IMR-90 (cell line): ENCODE measurements around the gene WBP2. TPM values are rescaled to one million over a fixed set of nuclear protein-coding genes. Genes with fewer than 3 reads are reported as not detected.
A peak's percentile ranks its signal among the peaks of the same experiment; 100 is the strongest.

Source experiments
- ATAC-seq: fragments of 200-7000 bp; cut with Tn5 transposase; 2 replicates; pipeline ENCODE4 v1.9.1; 2020; ENCODE audit warnings: low read depth, mild to moderate bottlenecking, moderate library complexity
- BruUV-seq: library from RNA; stranded (reverse); fragments of 400-500 nt; replicated peaks from 2 replicates; lab custom pipeline; 2021; lab: Mats Ljungman, UMichigan
- CTCF ChIA-PET: fragments of 300-600 bp; formaldehyde crosslinking; extraction: SDS; loops from one replicate; lab custom pipeline; 2021; ENCODE audit warnings: antibody characterized with exemption; lab: Yijun Ruan, JAX
- POLR2A ChIA-PET: fragments of 300-600 bp; sonication (Branson Sonifier 250); formaldehyde crosslinking; loops from one replicate; lab custom pipeline; 2022; ENCODE audit warnings: antibody characterized with exemption; ENCODE audit not compliant: unreplicated experiment; lab: Charles Lee
- DNase-seq: peaks from one replicate; pipeline ENCODE4 v3.0.0; 2013
- H2AFZ ChIP-seq: replicated peaks from 2 replicates; pipeline ENCODE3; 2013; ENCODE audit warnings: low read length, mild to moderate bottlenecking; ENCODE audit not compliant: poor library complexity
- H2AK5ac ChIP-seq: 2 replicates; pipeline ENCODE4 v1.6.1; 2013; ENCODE audit warnings: low read depth, low read length, inconsistent platforms
- H2AK9ac ChIP-seq: replicated peaks from 2 replicates; pipeline ENCODE3; 2013; ENCODE audit warnings: mild to moderate bottlenecking, low read depth, low read length, moderate library complexity; ENCODE audit not compliant: poor library complexity
- H2BK120ac ChIP-seq: 2 replicates; pipeline ENCODE4 v1.6.1; 2013; ENCODE audit warnings: low read depth, low read length, inconsistent platforms
- H2BK15ac ChIP-seq: 3 replicates; pipeline ENCODE4 v1.6.1; 2013; ENCODE audit warnings: low read depth, low read length, inconsistent platforms
- H2BK20ac ChIP-seq: 2 replicates; pipeline ENCODE4 v1.6.1; 2013; ENCODE audit warnings: low read depth, mild to moderate bottlenecking, inconsistent platforms, low read length, moderate library complexity
- H2BK5ac ChIP-seq: 2 replicates; pipeline ENCODE4 v1.6.1; 2013; ENCODE audit warnings: mild to moderate bottlenecking, low read depth, low read length, inconsistent platforms; ENCODE audit not compliant: poor library complexity, severe bottlenecking
- H3K14ac ChIP-seq: replicated peaks from 2 replicates; pipeline ENCODE4 v1.6.1; 2013; ENCODE audit warnings: low read depth, low read length, inconsistent platforms
- H3K18ac ChIP-seq: 2 replicates; pipeline ENCODE4 v1.6.1; 2013; ENCODE audit warnings: low read depth, low read length, control low read depth
- H3K23ac ChIP-seq: 2 replicates; pipeline ENCODE4 v1.6.1; 2013; ENCODE audit warnings: low read depth, low read length, inconsistent platforms
- H3K27ac ChIP-seq: 2 replicates; pipeline ENCODE4 v1.5.1; 2013; ENCODE audit warnings: mild to moderate bottlenecking, control low read depth, low read length; ENCODE audit not compliant: insufficient read depth
- H3K27me3 ChIP-seq: 2 replicates; pipeline ENCODE4 v1.6.1; 2013; ENCODE audit warnings: low read length; ENCODE audit not compliant: control insufficient read depth, insufficient read depth
- H3K36me3 ChIP-seq: 2 replicates; pipeline ENCODE4 v1.6.1; 2013; ENCODE audit warnings: low read length, mixed read lengths; ENCODE audit not compliant: control insufficient read depth, insufficient read depth
- H3K4ac ChIP-seq: 2 replicates; pipeline ENCODE4 v1.6.1; 2013; ENCODE audit warnings: low read depth, low read length, inconsistent platforms
- H3K4me1 ChIP-seq: 2 replicates; pipeline ENCODE4 v1.6.1; 2013; ENCODE audit warnings: low read length, mixed read lengths; ENCODE audit not compliant: control insufficient read depth, insufficient read depth
- H3K4me2 ChIP-seq: 2 replicates; pipeline ENCODE4 v1.6.1; 2013; ENCODE audit warnings: low read depth, mild to moderate bottlenecking, control low read depth, low read length, moderate library complexity
- H3K4me3 ChIP-seq: 2 replicates; pipeline ENCODE4 v1.5.1; 2013; ENCODE audit warnings: low read depth, mild to moderate bottlenecking, control low read depth, low read length, moderate library complexity; ENCODE audit not compliant: insufficient read depth
- H3K56ac ChIP-seq: 2 replicates; pipeline ENCODE4 v1.6.1; 2013; ENCODE audit warnings: low read length, inconsistent platforms; ENCODE audit not compliant: insufficient read depth; ENCODE audit errors: extremely low read depth
- H3K79me1 ChIP-seq, 2 experiments: 2 replicates each; pipeline ENCODE4 v1.6.1; 2013; ENCODE audit warnings: low read length in 2 of 2, inconsistent platforms in 1 of 2, low read depth in 1 of 2
- H3K9ac ChIP-seq: 2 replicates; pipeline ENCODE4 v1.6.1; 2013; ENCODE audit warnings: low read depth, low read length, control low read depth
- H3K9me1 ChIP-seq: 2 replicates; pipeline ENCODE4 v1.6.1; 2013; ENCODE audit warnings: low read length, inconsistent platforms; ENCODE audit not compliant: insufficient read depth
- H3K9me3 ChIP-seq: 2 replicates; pipeline ENCODE4 v1.6.1; 2013; ENCODE audit warnings: low read length; ENCODE audit not compliant: control insufficient read depth, insufficient read depth
- H4K20me1 ChIP-seq: 2 replicates; pipeline ENCODE4 v1.6.1; 2013; ENCODE audit warnings: low read length, inconsistent platforms; ENCODE audit not compliant: insufficient read depth
- H4K5ac ChIP-seq: 2 replicates; pipeline ENCODE4 v1.6.1; 2013; ENCODE audit warnings: mild to moderate bottlenecking, low read depth, low read length, control low read depth
- H4K8ac ChIP-seq, 2 experiments: 2 replicates each; pipeline ENCODE4 v1.6.1; 2013; ENCODE audit warnings: low read depth in 2 of 2, low read length in 2 of 2, control low read depth in 1 of 2, inconsistent platforms in 1 of 2
- H4K91ac ChIP-seq: 2 replicates; pipeline ENCODE4 v1.6.1; 2013; ENCODE audit warnings: low read depth, low read length, inconsistent platforms; ENCODE audit not compliant: insufficient read depth
- BHLHE40 ChIP-seq: fragments of 150-350 bp; IDR thresholded peaks from 2 replicates; pipeline ENCODE4 v1.6.1; 2016; ENCODE audit warnings: mild to moderate bottlenecking, low read depth, low read length
- CEBPB ChIP-seq: IDR thresholded peaks from 2 replicates; pipeline ENCODE4 v1.6.1; 2012; ENCODE audit warnings: low read depth, low read length, improper control_type of control experiment
- CHD1 ChIP-seq: IDR thresholded peaks from 2 replicates; pipeline ENCODE4 v1.6.1; 2012; ENCODE audit warnings: low read depth, low read length, improper control_type of control experiment
- CTCF ChIP-seq: conservative IDR thresholded peaks from 2 replicates; pipeline ENCODE4 v1.5.1; 2012; ENCODE audit warnings: mild to moderate bottlenecking, low read depth, low read length, improper control_type of control experiment
- FOS ChIP-seq: fragments of 150-350 bp; IDR thresholded peaks from 2 replicates; pipeline ENCODE4 v1.6.1; 2016; ENCODE audit warnings: low read depth, low read length
- MAFK ChIP-seq: IDR thresholded peaks from 2 replicates; pipeline ENCODE4 v1.6.1; 2012; ENCODE audit warnings: low read depth, low read length, improper control_type of control experiment
- MAZ ChIP-seq: IDR thresholded peaks from 2 replicates; pipeline ENCODE4 v1.6.1; 2012; ENCODE audit warnings: low read depth, mild to moderate bottlenecking, low read length, improper control_type of control experiment, moderate library complexity, borderline replicate concordance
- NFE2L2 ChIP-seq: fragments of 150-350 bp; IDR thresholded peaks from 2 replicates; pipeline ENCODE4 v1.6.1; 2016; ENCODE audit warnings: low read depth, mild to moderate bottlenecking, low read length
- POLR2A ChIP-seq: IDR thresholded peaks from 2 replicates; pipeline ENCODE4 v1.6.1; 2012; ENCODE audit warnings: mild to moderate bottlenecking, low read depth, low read length
- RAD21 ChIP-seq: IDR thresholded peaks from 2 replicates; pipeline ENCODE4 v1.6.1; 2012; ENCODE audit warnings: low read length, improper control_type of control experiment
- RFX5 ChIP-seq: IDR thresholded peaks from 2 replicates; pipeline ENCODE4 v1.8.0; 2012; ENCODE audit warnings: low read depth, mild to moderate bottlenecking, low read length, moderate library complexity
- USF2 ChIP-seq: fragments of 150-350 bp; IDR thresholded peaks from 2 replicates; pipeline ENCODE4 v1.6.1; 2017; ENCODE audit warnings: mild to moderate bottlenecking, antibody characterized with exemption, low read length, low read depth
- WGBS, 2 experiments: methylation state at CpG; one replicate each; pipeline versions ENCODE4 v1.1.5 to v1.1.7; 2013; ENCODE audit warnings: missing lambda C conversion rate in 2 of 2; ENCODE audit not compliant: insufficient read length in 1 of 2; ENCODE audit errors: extremely low coverage in 2 of 2; 5-methylcytosine and 5-hydroxymethylcytosine counted together
- dilution Hi-C: fragments of 300-500 bp; cut with HindIII; formaldehyde crosslinking; loops from one replicate; pipeline ENCODE4 v1.14.3; 2018; ENCODE audit warnings: low sequenced_read_pairs; ENCODE audit not compliant: unreplicated experiment
- in situ Hi-C: fragments of 300-500 bp; cut with MboI; formaldehyde crosslinking; loops from 3 replicates; pipeline ENCODE4 v1.14.3; 2019; ENCODE audit warnings: low sequenced_read_pairs, inconsistent platforms, mixed read lengths
- intact Hi-C: fragments of 100-400 bp; cut with micrococcal nuclease; formaldehyde crosslinking; loops from 2 replicates; pipeline ENCODE4 v1.10.0; 2022
- polyA plus RNA-seq, 3 experiments: library from polyadenylated mRNA; depleted of rRNA; stranded (reverse); fragments of >200 nt; gene quantifications; 2 replicates each; pipeline ENCODE4 v1.2.3, GENCODE V29; 2012; ENCODE audit warnings: low replicate concordance in 1 of 3
- total RNA-seq: library from RNA; depleted of rRNA; stranded (reverse); fragments of >200 nt; gene quantifications from 2 replicates; pipeline ENCODE4 v1.2.3, GENCODE V29; 2012

The WBP2 gene
- total and polyA plus RNA-seq, 2 of the 4 experiments (the other 2 are of a cell fraction): 9.0 to 35.5 TPM

- no peak for TF ChIP-seq FOS
These were observed 910 bp downstream of the WBP2 start (continued) for GRCh38 chr17:75854101-75854748.

- Histone ChIP-seq H3K9ac (no peak overlapping the region), H3K23ac (no peak overlapping the region), H3K79me1 (peaks cover 6 to 29% of the 10 kb centered on the region in 2 experiments; a peak in 3 of 4 replicates), H4K20me1 (peaks cover 10% of the 10 kb centered on the region), H3K14ac (no peak overlapping the region), H3K4me2 (no peak overlapping the region), H2BK120ac (no peak overlapping the region), H4K8ac (no peak overlapping the region), H2BK15ac (no peak overlapping the region), H3K9me1 (peaks cover 7% of the 10 kb centered on the region), H3K18ac (no peak overlapping the region), H4K5ac (no peak overlapping the region), H2BK20ac (no peak overlapping the region), H3K9me3 (no peaks in the 10 kb centered on the region), H3K27me3 (no peaks in the 10 kb centered on the region), H2AFZ (no peak overlapping the region), H3K56ac (no peak overlapping the region), H3K4me1 (peaks cover 11% of the 10 kb centered on the region), H4K91ac (no peak overlapping the region), H3K4ac (no peak overlapping the region), H3K4me3 (no peak overlapping the region), H2BK5ac (no peak overlapping the region), H3K27ac (no peak overlapping the region), H3K36me3 (peaks cover 26% of the 10 kb centered on the region), H2AK5ac (no peak overlapping the region), H2AK9ac (no peak overlapping the region)
- WGBS, 2 experiments: no CpG with 5 or more reads among the region's 7 CpGs
- dilution Hi-C loops (no loop called here), intact Hi-C loops (no loop called here), in situ Hi-C loops (no loop called here)
- DNase-seq: peak; percentile 60
- ChIA-PET CTCF (no interaction called here), POLR2A (interaction anchor here (0.6 kb wide), 2 partner anchors 12 to 79 kb away, joined by 3 read pairs; no protein-coding TSS in a partner anchor)
- ATAC-seq: no peak
- TF ChIP-seq RFX5 (no peak), NFE2L2 (no peak), RAD21 (no peak), MAZ (no peak), BHLHE40 (peak; percentile 35; the same call in 1 of the 2 replicates), CHD1 (no peak), MAFK (no peak), CEBPB (peak; percentile 68; the same call in 1 of the 2 replicates), CTCF (no peak), FOS (no peak), USF2 (no peak), POLR2A (no peak)
- BruUV-seq: no TSS peak
These were observed 1.7 kb downstream of the WBP2 start for GRCh38 chr17:75853433-75853832.
